MCF 10A (cell line): ENCODE results near the gene INHBC. TPM values are rescaled to one million over a fixed set of nuclear protein-coding genes. Genes with fewer than 3 reads are reported as not detected.
A peak's percentile ranks its signal among the peaks of the same experiment; 100 is the strongest.

Experiments
- BruUV-seq: library from RNA; stranded (reverse); fragments of 400-500 nt; replicated peaks from 2 replicates; lab custom pipeline; 2021; lab: Mats Ljungman, UMichigan
- CTCF ChIA-PET: fragments of 300-600 bp; sonication (Branson Sonifier 250); formaldehyde crosslinking; extraction: SDS; loops from one replicate; lab custom pipeline; 2021; ENCODE audit warnings: antibody characterized with exemption, inconsistent platforms; lab: Yijun Ruan, JAX
- POLR2A ChIA-PET: fragments of 300-600, 350-650 bp; sonication (Branson Sonifier 250); formaldehyde crosslinking; extraction: SDS; loops from one replicate; lab custom pipeline; 2020; ENCODE audit warnings: antibody characterized with exemption, inconsistent platforms; lab: Yijun Ruan, JAX
- DNase-seq: peaks from one replicate; pipeline ENCODE4 v3.0.0-alpha.2; 2018; ENCODE audit not compliant: unreplicated experiment
- H3K27ac Mint-ChIP-seq: one replicate; pipeline ENCODE4 v1.8.0; 2022; ENCODE audit warnings: mild to moderate bottlenecking, low read depth, mixed read lengths; ENCODE audit not compliant: unreplicated experiment
- H3K27me3 Mint-ChIP-seq: one replicate; pipeline ENCODE4 v1.8.0; 2022; ENCODE audit warnings: mixed read lengths; ENCODE audit not compliant: insufficient read depth, unreplicated experiment
- H3K36me3 Mint-ChIP-seq: one replicate; pipeline ENCODE4 v1.8.0; 2022; ENCODE audit warnings: mild to moderate bottlenecking, moderate library complexity, mixed read lengths; ENCODE audit not compliant: insufficient read depth, unreplicated experiment
- H3K4me1 Mint-ChIP-seq: one replicate; pipeline ENCODE4 v1.8.0; 2022; ENCODE audit warnings: mixed read lengths; ENCODE audit not compliant: insufficient read depth, unreplicated experiment
- H3K4me3 Mint-ChIP-seq: one replicate; pipeline ENCODE4 v1.8.0; 2022; ENCODE audit warnings: mild to moderate bottlenecking, moderate library complexity, mixed read lengths; ENCODE audit not compliant: unreplicated experiment
- H3K9me3 Mint-ChIP-seq: one replicate; pipeline ENCODE4 v1.8.0; 2022; ENCODE audit warnings: mixed read lengths; ENCODE audit not compliant: unreplicated experiment
- intact Hi-C: fragments of 100-400 bp; cut with micrococcal nuclease; formaldehyde crosslinking; loops from 2 replicates; pipeline ENCODE4 v1.14.1; 2022
- total RNA-seq: library from RNA; stranded (reverse); gene quantifications from 2 replicates; pipeline ENCODE4 v1.2.3, GENCODE V29; 2022
- TF ChIP-seq, protein P1 (sequence below): fragments of 200-600 bp; IDR thresholded peaks from one replicate; pipeline ENCODE4 v1.8.0; 2022; ENCODE audit warnings: antibody characterized with exemption, mild to moderate bottlenecking; ENCODE audit not compliant: unreplicated experiment

INHBC gene
- total RNA-seq, 1 experiment from 2014 or later = not detected

DNA sequence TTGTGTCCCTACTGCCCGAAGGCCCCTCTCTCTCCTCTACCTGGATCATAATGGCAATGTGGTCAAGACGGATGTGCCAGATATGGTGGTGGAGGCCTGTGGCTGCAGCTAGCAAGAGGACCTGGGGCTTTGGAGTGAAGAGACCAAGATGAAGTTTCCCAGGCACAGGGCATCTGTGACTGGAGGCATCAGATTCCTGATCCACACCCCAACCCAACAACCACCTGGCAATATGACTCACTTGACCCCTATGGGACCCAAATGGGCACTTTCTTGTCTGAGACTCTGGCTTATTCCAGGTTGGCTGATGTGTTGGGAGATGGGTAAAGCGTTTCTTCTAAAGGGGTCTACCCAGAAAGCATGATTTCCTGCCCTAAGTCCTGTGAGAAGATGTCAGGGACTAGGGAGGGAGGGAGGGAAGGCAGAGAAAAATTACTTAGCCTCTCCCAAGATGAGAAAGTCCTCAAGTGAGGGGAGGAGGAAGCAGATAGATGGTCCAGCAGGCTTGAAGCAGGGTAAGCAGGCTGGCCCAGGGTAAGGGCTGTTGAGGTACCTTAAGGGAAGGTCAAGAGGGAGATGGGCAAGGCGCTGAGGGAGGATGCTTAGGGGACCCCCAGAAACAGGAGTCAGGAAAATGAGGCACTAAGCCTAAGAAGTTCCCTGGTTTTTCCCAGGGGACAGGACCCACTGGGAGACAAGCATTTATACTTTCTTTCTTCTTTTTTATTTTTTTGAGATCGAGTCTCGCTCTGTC lies 22.3 kb downstream of the INHBC start:
- Mint-ChIP-seq H3K4me3 (no peak overlapping the region), H3K27ac (peak overlapping the region; percentile 51), H3K27me3 (peaks cover 15% of the 10 kb centered on the region), H3K36me3 (peaks cover 5% of the 10 kb centered on the region), H3K9me3 (no peaks in the 10 kb centered on the region), H3K4me1 (peaks cover 48% of the 10 kb centered on the region)
- POLR2A ChIA-PET = interaction anchor here (0.7 to 2.3 kb wide), 3 partner anchors 8 to 62 kb away, joined by 3 to 7 read pairs (median 4); no protein-coding TSS in a partner anchor
- DNase-seq = peak; percentile 9
- intact Hi-C loops = no loop called here
- CTCF ChIA-PET = interaction anchor here (0.5 to 9.6 kb wide), 19 partner anchors 12 to 281 kb away, joined by 3 to 178 read pairs (median 5); partner anchors contain the start of gene STAC3
- TF ChIP-seq, protein P1, sequence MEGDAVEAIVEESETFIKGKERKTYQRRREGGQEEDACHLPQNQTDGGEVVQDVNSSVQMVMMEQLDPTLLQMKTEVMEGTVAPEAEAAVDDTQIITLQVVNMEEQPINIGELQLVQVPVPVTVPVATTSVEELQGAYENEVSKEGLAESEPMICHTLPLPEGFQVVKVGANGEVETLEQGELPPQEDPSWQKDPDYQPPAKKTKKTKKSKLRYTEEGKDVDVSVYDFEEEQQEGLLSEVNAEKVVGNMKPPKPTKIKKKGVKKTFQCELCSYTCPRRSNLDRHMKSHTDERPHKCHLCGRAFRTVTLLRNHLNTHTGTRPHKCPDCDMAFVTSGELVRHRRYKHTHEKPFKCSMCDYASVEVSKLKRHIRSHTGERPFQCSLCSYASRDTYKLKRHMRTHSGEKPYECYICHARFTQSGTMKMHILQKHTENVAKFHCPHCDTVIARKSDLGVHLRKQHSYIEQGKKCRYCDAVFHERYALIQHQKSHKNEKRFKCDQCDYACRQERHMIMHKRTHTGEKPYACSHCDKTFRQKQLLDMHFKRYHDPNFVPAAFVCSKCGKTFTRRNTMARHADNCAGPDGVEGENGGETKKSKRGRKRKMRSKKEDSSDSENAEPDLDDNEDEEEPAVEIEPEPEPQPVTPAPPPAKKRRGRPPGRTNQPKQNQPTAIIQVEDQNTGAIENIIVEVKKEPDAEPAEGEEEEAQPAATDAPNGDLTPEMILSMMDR = no peak
- BruUV-seq = no TSS peak

DNA sequence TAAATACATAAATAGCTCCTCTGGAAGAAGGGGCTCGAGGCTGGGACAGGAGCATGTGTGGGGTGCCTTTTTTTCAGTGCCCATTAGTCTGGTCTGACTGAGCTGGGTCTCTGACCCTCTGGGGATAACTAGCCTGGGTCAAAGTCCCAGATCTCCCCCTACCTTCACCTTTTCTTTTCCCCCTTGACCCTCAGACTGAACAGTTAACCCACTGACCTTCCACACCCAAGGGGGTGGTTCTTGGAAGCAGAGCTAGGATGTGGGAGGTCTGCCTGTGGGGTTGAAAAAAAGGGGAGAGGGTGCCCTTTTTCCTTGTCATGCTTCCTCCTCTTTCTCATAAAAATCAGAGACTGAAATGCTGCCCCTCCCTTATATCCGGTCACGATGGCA lies 24.1 kb downstream of the INHBC start:
- intact Hi-C loops = loop anchor here (2.0 kb wide), 1 partner anchor 162 kb away; no protein-coding TSS in a partner anchor
- TF ChIP-seq, protein P1 = no peak
- peaks cover 9% of the 10 kb centered on the region for H3K36me3 Mint-ChIP-seq
- peaks cover 44% of the 10 kb centered on the region for H3K4me1 Mint-ChIP-seq
- POLR2A ChIA-PET = interaction anchor here (0.5 to 2.3 kb wide), 7 partner anchors 17 to 235 kb away, joined by 3 to 8 read pairs (median 4); partner anchors contain the start of gene OS9
- H3K9me3 Mint-ChIP-seq = no peaks in the 10 kb centered on the region
- CTCF ChIA-PET = interaction anchor here (0.5 to 9.6 kb wide), 62 partner anchors 10 to 1855 kb away, joined by 3 to 139 read pairs (median 4); partner anchors contain the start of genes B4GALNT1, MARS1 and SHMT2
- peak overlapping the region; percentile 66 for H3K27ac Mint-ChIP-seq
- TSS peak; percentile 75 for BruUV-seq
- peak overlapping the region; percentile 95 for H3K4me3 Mint-ChIP-seq
- H3K27me3 Mint-ChIP-seq = peaks cover 22% of the 10 kb centered on the region
- no peak for DNase-seq

- Mint-ChIP-seq H3K4me3 (peak overlapping the region; percentile 95), H3K36me3 (peaks cover 9% of the 10 kb centered on the region), H3K27me3 (peaks cover 27% of the 10 kb centered on the region), H3K27ac (peak overlapping the region; percentile 66), H3K4me1 (peaks cover 44% of the 10 kb centered on the region), H3K9me3 (no peaks in the 10 kb centered on the region)
- POLR2A ChIA-PET = interaction anchor here (0.6 to 2.3 kb wide), 7 partner anchors 17 to 235 kb away, joined by 3 to 8 read pairs (median 4); partner anchors contain the start of gene OS9
- DNase-seq = peak; percentile 90
- TF ChIP-seq, protein P1 = peak; percentile 94
- intact Hi-C loops = loop anchor here (2.0 kb wide), 1 partner anchor 162 kb away; no protein-coding TSS in a partner anchor
- BruUV-seq = no TSS peak
- CTCF ChIA-PET = interaction anchor here (0.5 to 9.6 kb wide), 59 partner anchors 10 to 1854 kb away, joined by 3 to 139 read pairs (median 4); partner anchors contain the start of genes B4GALNT1, MARS1 and SHMT2
These were observed 24.6 kb downstream of the INHBC start for GRCh38 chr12:57459055-57459749.
